Upper lobe of left lung (tissue), 6 donors: ENCODE results near the gene HNRNPK. TPM values are rescaled to one million over a fixed set of nuclear protein-coding genes. Genes with fewer than 3 reads are reported as not detected.

Source experiments
- ATAC-seq, 2 donors: fragments of 200-7000 bp; cut with Tn5 transposase; one replicate each; pipeline ENCODE4 v1.9.1; 2022; ENCODE audit warnings: mild to moderate bottlenecking in 2 of 2, moderate library complexity in 2 of 2; ENCODE audit not compliant: low FRiP score in 2 of 2
- DNase-seq, 2 donors: peaks; one replicate each; pipeline ENCODE4 v3.0.0-alpha.2; 2019 to 2020
- H3K27ac ChIP-seq, 4 donors: fragments of 200-600 bp; sonication (generic); one replicate each; pipeline ENCODE4 v1.5.1; 2016 to 2019
- H3K27me3 ChIP-seq, 4 donors: fragments of 200-600 bp; sonication (generic); one replicate each; pipeline ENCODE4 v1.5.1; 2017 to 2019
- H3K36me3 ChIP-seq, 4 donors: fragments of 200-600 bp; sonication (generic); one replicate each; pipeline ENCODE4 v1.5.1; 2016 to 2019
- H3K4me1 ChIP-seq, 4 donors: fragments of 200-600 bp; sonication (generic); one replicate each; pipeline ENCODE4 v1.5.1; 2018 to 2019
- H3K4me3 ChIP-seq, 4 donors: fragments of 200-600 bp; sonication (generic); one replicate each; pipeline ENCODE4 v1.5.1; 2017 to 2019; ENCODE audit warnings: mild to moderate bottlenecking in 2 of 4, moderate library complexity in 1 of 4
- H3K9me3 ChIP-seq, 4 donors: fragments of 200-600 bp; sonication (generic); one replicate each; pipeline ENCODE4 v1.5.1; 2018 to 2019
- EP300 ChIP-seq, 4 donors: sonication (generic); formaldehyde crosslinking; IDR thresholded peaks; one replicate each; pipeline ENCODE4 v1.5.1; 2017; ENCODE audit warnings: antibody characterized with exemption in 4 of 4, control low read depth in 2 of 4
- POLR2A ChIP-seq, 4 donors: fragments of 450-650 bp; IDR thresholded peaks; one replicate each; pipeline ENCODE4 v1.5.1; 2016 to 2017; ENCODE audit warnings: antibody characterized with exemption in 4 of 4, mild to moderate bottlenecking in 2 of 4
- POLR2AphosphoS5 ChIP-seq, 2 donors: sonication (generic); formaldehyde crosslinking; IDR thresholded peaks; one replicate each; pipeline ENCODE4 v1.5.1; 2017; ENCODE audit warnings: antibody characterized with exemption in 2 of 2
- WGBS, 2 donors: methylation state at CpG; one replicate each; pipeline ENCODE4 v1.1.5; 2017 to 2018; 5-methylcytosine and 5-hydroxymethylcytosine counted together
- total RNA-seq, 6 donors: library from RNA; depleted of rRNA in 4 of 6; stranded (reverse); fragments of >200 nt in 4 of 6; gene quantifications; one replicate each; pipeline versions ENCODE4 v1.1.0 to v1.2.1, GENCODE V29; 2016 to 2021
- TF ChIP-seq, protein P1 (sequence below), 6 experiments: fragments of 450-650 bp in 4 of 6; fragments of 200-600 bp in 2 of 6; sonication (generic) in 2 of 6; IDR thresholded peaks; one replicate each; pipeline ENCODE4 v1.5.1; 2016 to 2019; ENCODE audit warnings: antibody characterized with exemption in 6 of 6
- donor health status: DM: no; HTN: no; CAD: no; lungs with moderate emphysema.
- donor health status: DM: no; HTN: yes; CAD: no; lungs with severe emphysema.

Gene HNRNPK
- total RNA-seq, 6 donors from 2014 or later, result 178 to 465 (median 359) TPM

DNA sequence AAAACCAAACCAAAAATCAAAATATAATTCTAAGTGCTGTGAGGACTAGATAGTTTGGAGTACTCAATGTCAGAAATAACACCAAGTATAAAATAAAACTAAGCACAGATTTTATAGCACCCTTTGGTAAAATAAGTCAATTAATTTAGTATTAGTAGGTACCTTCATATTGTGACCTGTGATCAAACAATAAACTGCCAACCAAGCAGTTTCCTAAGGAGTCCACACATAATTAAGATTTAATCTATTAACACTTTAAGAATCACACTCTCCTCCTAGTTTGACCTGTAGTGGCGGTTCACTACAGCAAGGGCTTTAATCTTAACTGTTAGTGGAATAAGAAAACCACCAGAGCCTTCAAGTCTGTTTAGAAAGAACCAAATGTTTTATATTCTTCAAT, 2.8 kb downstream of the HNRNPK start:
- H3K4me3 ChIP-seq, result peak overlapping the region in 1 of 4 donors; percentile 78
- H3K9me3 ChIP-seq, result no peaks in the 10 kb centered on the region
- no peak for TF ChIP-seq POLR2A (IDR thresholded peaks at IDR 0.05)
- WGBS, 2 donors, result 50 to 68% methylated on average over 1 of the region's 1 CpG
- no peaks in the 10 kb centered on the region for H3K27me3 ChIP-seq
- peaks cover 42 to 57% (median 43%) of the 10 kb centered on the region in 4 donors for H3K36me3 ChIP-seq
- ATAC-seq, result no peak
- DNase-seq, result no peak
- peak overlapping the region in 1 of 4 donors; percentile 98 for H3K27ac ChIP-seq
- H3K4me1 ChIP-seq, result peaks cover 25 to 33% (median 31%) of the 10 kb centered on the region in 4 donors

DNA sequence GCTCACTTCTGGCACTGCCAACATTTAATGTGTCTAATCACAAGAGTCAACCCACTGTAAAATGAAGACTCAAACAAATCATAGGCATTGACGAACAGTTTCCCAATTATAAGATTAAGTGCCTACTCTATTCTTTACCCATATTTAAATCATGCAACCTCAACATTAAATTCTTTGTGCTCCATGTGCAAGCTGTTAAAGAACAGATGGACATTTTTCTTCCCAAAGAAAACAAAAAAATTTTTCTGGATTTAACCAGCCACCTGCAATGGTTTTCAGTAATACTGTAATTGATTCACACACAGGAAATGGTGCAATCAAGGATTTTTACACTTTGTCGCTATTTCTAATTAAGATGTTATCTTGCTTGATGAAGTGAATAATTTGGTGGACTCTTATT, 3.6 kb downstream of the HNRNPK start:
- Histone ChIP-seq H3K4me3 (no peak overlapping the region), H3K27ac (no peak overlapping the region), H3K9me3 (no peaks in the 10 kb centered on the region), H3K27me3 (no peaks in the 10 kb centered on the region), H3K4me1 (peaks cover 20 to 27% (median 24%) of the 10 kb centered on the region in 4 donors), H3K36me3 (peaks cover 49 to 66% (median 52%) of the 10 kb centered on the region in 4 donors)
- ATAC-seq (no peak), DNase-seq (no peak)
- 56 to 57% methylated on average over 2 of the region's 2 CpGs for WGBS, 2 donors
- TF ChIP-seq POLR2AphosphoS5 (IDR thresholded peaks at IDR 0.05) (no peak), EP300 (IDR thresholded peaks at IDR 0.05) (no peak), POLR2A (IDR thresholded peaks at IDR 0.05) (no peak)
- TF ChIP-seq, protein P1, sequence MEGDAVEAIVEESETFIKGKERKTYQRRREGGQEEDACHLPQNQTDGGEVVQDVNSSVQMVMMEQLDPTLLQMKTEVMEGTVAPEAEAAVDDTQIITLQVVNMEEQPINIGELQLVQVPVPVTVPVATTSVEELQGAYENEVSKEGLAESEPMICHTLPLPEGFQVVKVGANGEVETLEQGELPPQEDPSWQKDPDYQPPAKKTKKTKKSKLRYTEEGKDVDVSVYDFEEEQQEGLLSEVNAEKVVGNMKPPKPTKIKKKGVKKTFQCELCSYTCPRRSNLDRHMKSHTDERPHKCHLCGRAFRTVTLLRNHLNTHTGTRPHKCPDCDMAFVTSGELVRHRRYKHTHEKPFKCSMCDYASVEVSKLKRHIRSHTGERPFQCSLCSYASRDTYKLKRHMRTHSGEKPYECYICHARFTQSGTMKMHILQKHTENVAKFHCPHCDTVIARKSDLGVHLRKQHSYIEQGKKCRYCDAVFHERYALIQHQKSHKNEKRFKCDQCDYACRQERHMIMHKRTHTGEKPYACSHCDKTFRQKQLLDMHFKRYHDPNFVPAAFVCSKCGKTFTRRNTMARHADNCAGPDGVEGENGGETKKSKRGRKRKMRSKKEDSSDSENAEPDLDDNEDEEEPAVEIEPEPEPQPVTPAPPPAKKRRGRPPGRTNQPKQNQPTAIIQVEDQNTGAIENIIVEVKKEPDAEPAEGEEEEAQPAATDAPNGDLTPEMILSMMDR (IDR thresholded peaks at IDR 0.05), result no peak

DNA sequence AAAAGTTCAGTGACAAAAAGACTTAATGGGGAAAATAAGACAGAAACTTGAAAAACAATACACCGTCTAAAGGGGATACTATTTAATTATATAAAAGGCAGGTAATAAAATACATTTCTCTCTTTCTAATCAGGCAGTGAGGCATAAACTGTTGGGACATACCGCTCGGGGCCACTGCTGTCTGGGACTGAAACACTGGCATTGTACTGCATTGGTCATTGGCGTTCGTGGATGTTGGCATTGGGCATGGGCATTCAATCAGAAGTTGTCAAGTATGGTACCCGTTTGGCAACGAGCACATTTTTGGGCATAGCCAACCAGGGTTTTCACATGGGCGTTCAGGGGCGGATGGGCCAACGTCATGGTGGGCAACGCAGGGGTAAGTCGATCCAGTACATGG, 4.7 kb downstream of the HNRNPK start:
- no peak overlapping the region for H3K27ac ChIP-seq
- WGBS, 2 donors, result 90% methylated on average over 12 of the region's 12 CpGs

DNA sequence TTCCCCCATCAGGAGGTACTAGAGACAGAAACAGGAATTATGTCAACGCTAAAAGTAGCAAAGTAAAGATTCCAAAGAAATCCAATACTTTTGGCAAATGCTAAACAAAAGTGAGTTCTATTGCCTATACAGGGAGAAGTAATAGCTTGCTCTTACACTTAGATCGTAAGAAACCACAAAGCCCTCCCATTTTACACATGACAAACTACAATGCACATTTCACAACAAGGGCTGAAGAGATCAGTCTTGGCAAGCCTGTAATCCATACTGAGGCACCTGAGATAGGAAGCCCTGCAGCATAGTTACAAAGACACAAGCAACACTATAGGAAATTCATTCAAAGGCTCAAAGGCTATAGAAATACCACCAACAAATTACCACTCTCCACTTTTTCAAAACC, 7.7 kb downstream of the HNRNPK start:
- Histone ChIP-seq H3K27ac (no peak overlapping the region), H3K27me3 (no peaks in the 10 kb centered on the region), H3K4me1 (peaks cover 10 to 19% (median 14%) of the 10 kb centered on the region in 4 donors), H3K4me3 (no peak overlapping the region), H3K36me3 (peaks cover 78 to 100% (median 81%) of the 10 kb centered on the region in 4 donors), H3K9me3 (no peaks in the 10 kb centered on the region)
- TF ChIP-seq EP300 (IDR thresholded peaks at IDR 0.05) (no peak), POLR2AphosphoS5 (IDR thresholded peaks at IDR 0.05) (no peak), POLR2A (IDR thresholded peaks at IDR 0.05) (no peak)
- TF ChIP-seq, protein P1 (IDR thresholded peaks at IDR 0.05), result no peak
- 65 to 74% methylated on average over 2 of the region's 2 CpGs for WGBS, 2 donors
- ATAC-seq, result no peak
- no peak for DNase-seq

More for the DNA sequence above, 4.7 kb downstream of the HNRNPK start:
- Histone ChIP-seq H3K4me1 (peaks cover 20 to 27% (median 23%) of the 10 kb centered on the region in 4 donors), H3K4me3 (no peak overlapping the region), H3K27me3 (no peaks in the 10 kb centered on the region), H3K36me3 (peaks cover 60 to 76% (median 61%) of the 10 kb centered on the region in 4 donors), H3K9me3 (no peaks in the 10 kb centered on the region)
- no peak for ATAC-seq
- no peak for DNase-seq
- TF ChIP-seq EP300 (IDR thresholded peaks at IDR 0.05) (no peak), POLR2A (IDR thresholded peaks at IDR 0.05) (no peak), POLR2AphosphoS5 (IDR thresholded peaks at IDR 0.05) (no peak)

DNA sequence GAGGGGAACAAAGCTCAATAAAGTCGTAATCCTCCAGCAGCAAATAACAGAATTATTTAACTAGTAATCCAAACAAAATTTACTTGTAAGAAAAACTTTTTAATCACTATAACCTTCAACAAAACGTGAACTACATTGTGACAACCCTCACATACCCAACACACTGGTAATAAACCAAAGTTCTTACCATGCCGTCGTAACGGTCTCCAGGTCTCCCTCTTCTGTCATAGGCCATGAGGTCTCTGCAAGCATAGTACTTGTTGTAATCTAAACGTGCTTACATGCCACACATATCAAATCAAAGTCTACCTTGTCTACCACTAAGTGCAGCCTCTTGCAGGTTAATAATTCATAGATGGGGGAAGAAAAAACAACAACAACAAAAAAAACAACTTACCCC, 8.5 kb downstream of the HNRNPK start:
- DNase-seq (no peak), ATAC-seq (no peak)
- H3K27me3 ChIP-seq, result no peaks in the 10 kb centered on the region
- peaks cover 78 to 99% (median 83%) of the 10 kb centered on the region in 4 donors for H3K36me3 ChIP-seq
- peaks cover 3 to 11% (median 6%) of the 10 kb centered on the region in 4 donors for H3K4me1 ChIP-seq
- no peak overlapping the region for H3K27ac ChIP-seq
- WGBS, 2 donors, result 79 to 84% methylated on average over 6 of the region's 6 CpGs
- H3K9me3 ChIP-seq, result no peaks in the 10 kb centered on the region
- TF ChIP-seq POLR2A (IDR thresholded peaks at IDR 0.05) (no peak), POLR2AphosphoS5 (IDR thresholded peaks at IDR 0.05) (no peak)
- TF ChIP-seq, protein P1 (IDR thresholded peaks at IDR 0.05), result no peak
- H3K4me3 ChIP-seq, result no peak overlapping the region

DNA sequence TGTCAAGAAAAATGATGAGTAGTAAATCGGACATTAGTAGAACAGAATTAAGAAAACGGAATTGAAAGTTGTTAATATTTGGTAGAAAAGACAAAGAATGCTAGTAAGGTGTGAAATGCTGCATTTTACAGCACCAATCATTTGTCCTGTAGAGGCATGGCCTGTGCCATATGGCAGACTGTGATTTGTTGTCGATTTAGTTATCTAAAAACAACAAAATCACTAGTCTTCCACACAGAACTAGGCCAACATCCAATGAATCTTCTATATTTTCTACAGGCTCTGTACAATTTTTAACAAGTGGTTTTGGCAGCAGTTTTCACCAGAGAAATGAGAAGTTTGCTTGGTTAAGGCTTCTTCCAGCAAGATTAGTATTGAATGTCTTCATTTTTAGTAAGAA, 10.4 kb downstream of the HNRNPK start:
- Histone ChIP-seq H3K36me3 (peaks cover 65 to 86% (median 66%) of the 10 kb centered on the region in 4 donors), H3K4me1 (peaks cover 0 to 3% (median 1%) of the 10 kb centered on the region in 4 donors), H3K27me3 (no peaks in the 10 kb centered on the region), H3K27ac (no peak overlapping the region), H3K9me3 (no peaks in the 10 kb centered on the region), H3K4me3 (no peak overlapping the region)
- DNase-seq (no peak), ATAC-seq (no peak)
- 84 to 86% methylated on average over 3 of the region's 3 CpGs for WGBS, 2 donors
- TF ChIP-seq POLR2AphosphoS5 (IDR thresholded peaks at IDR 0.05), result no peak
- no peak for TF ChIP-seq POLR2A (IDR thresholded peaks at IDR 0.05)
- TF ChIP-seq, protein P1 (IDR thresholded peaks at IDR 0.05), result no peak
- no peak for TF ChIP-seq EP300 (IDR thresholded peaks at IDR 0.05)
